Measurements from ENCODE around the gene REEP3.
"Not testable (repeated sequence)": the region's sequence is repeated elsewhere in the genome, so short reads cannot be mapped to it uniquely, and the experiment has no call there.

Gene REEP3

GRCh38 chr10:63642808-63643207, 121.6 kb downstream of the REEP3 start:
- H3K4me2 ChIP-seq: no peak overlapping the region
- H3K4me1 ChIP-seq: peaks cover 35% of the 10 kb centered on the region
- peaks cover 8% of the 10 kb centered on the region; the same call in 1 of the 2 replicates for H3K9me3 ChIP-seq
- no peak overlapping the region for H3K9ac ChIP-seq
- H3K27me3 ChIP-seq: no peaks in the 10 kb centered on the region
- no peaks in the 10 kb centered on the region for H3K36me3 ChIP-seq
- H3K4me3 ChIP-seq: no peak overlapping the region
- no peak overlapping the region for H3K27ac ChIP-seq
- H4K20me1 ChIP-seq: no peaks in the 10 kb centered on the region
- no peak for TF ChIP-seq Cebpa-rat (IDR thresholded peaks at IDR 0.05)

DNA sequence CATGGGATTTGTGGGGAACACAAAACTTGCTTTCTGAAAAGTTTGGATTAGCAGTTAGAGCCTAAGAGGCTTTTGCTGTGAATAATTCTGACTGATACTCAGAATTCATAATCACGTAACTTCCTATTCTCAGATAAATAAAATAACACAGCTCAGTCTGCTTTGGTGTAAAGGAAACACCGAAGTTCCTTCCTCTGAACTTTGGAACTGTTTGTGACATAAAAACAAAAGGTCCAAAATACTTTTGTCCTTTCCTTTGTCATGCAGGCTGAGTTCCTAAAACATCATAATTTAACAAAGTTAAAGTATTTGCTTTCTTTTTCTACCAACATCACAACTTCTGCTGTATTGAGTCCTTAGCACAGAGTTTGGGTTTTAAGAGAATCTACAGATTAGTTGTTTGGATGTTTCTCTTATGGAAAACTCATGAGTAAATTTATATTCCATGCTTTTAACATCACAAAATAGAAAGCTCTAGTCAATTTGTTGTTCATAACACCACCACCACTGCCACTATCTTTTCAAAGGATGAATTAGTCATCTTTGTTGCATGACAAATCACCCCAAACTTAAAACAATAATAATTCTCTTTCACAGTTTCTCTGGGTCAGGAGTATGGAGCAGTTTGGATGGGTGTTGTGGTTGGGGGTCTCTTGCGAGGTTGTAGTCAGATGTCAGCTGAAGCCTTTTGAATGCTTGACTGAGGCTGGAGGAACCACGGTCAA, 123.4 kb downstream of the REEP3 start:
- Histone ChIP-seq H3K4me1 (peaks cover 35% of the 10 kb centered on the region), H3K27me3 (no peaks in the 10 kb centered on the region), H3K9ac (0 out of 2 replicates have a peak overlapping the region, but pooled peaks have one; percentile 40), H4K20me1 (no peaks in the 10 kb centered on the region), H3K27ac (0 out of 2 replicates have a peak overlapping the region, but pooled peaks have one; percentile 50), H3K4me3 (no peak overlapping the region), H3K4me2 (peak overlapping the region; percentile 66), H3K36me3 (no peaks in the 10 kb centered on the region), H3K9me3 (peaks cover 8% of the 10 kb centered on the region; the same call in 1 of the 2 replicates)
- TF ChIP-seq Cebpa-rat (IDR thresholded peaks at IDR 0.05): no peak

DNA sequence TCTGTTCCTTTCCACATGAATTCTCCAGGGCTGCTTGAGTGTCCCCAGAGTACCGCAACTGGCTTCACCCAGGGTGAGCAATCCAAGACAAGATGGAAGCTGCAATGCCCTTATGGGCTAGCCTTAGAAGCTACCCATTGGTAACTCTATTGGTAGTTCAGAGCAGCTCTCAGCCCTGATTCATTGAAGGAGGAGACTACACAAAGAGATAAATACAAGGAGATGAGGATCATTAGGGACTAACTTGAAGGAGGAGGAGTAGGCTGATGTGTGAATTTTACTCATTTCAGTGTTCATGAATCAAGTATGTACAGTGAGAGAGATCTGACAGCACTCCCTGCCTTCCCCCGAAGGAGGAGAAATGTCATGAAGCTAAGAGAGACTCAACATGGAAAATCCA, 124.0 kb downstream of the REEP3 start:
- H3K4me1 ChIP-seq: peaks cover 35% of the 10 kb centered on the region
- H3K9ac ChIP-seq: no peak overlapping the region
- TF ChIP-seq Cebpa-rat (IDR thresholded peaks at IDR 0.05): no peak
- peak overlapping the region; percentile 66 for H3K4me2 ChIP-seq
- peaks cover 8% of the 10 kb centered on the region; the same call in 1 of the 2 replicates for H3K9me3 ChIP-seq
- H3K36me3 ChIP-seq: no peaks in the 10 kb centered on the region
- no peak overlapping the region for H3K27ac ChIP-seq
- H3K4me3 ChIP-seq: no peak overlapping the region
- no peaks in the 10 kb centered on the region for H4K20me1 ChIP-seq
- no peaks in the 10 kb centered on the region for H3K27me3 ChIP-seq

DNA sequence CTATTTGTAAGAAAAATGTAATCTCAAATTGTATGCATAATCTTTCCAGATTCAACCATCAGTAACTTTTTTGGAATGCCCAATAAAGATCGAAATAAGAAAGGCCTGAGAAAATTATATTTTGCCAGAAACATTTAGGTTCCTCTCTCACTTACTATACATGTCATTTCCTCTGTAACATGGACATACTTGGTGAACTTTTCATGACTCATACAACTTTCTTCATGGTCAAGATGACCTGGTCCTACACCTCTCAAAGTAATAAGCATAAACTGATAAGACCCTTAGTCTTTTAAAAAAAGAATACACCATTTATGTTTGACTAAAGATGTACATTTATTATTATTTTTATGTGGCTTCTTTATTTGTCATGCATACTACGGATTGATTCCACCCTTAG, 125.3 kb downstream of the REEP3 start:
- TF ChIP-seq Cebpa-rat (IDR thresholded peaks at IDR 0.05): no peak
- H3K4me1 ChIP-seq: peaks cover 35% of the 10 kb centered on the region
- no peaks in the 10 kb centered on the region for H3K27me3 ChIP-seq
- H3K27ac ChIP-seq: no peak overlapping the region
- peaks cover 8% of the 10 kb centered on the region; the same call in 1 of the 2 replicates for H3K9me3 ChIP-seq
- H4K20me1 ChIP-seq: no peaks in the 10 kb centered on the region
- H3K4me3 ChIP-seq: no peak overlapping the region
- no peak overlapping the region for H3K9ac ChIP-seq
- no peaks in the 10 kb centered on the region for H3K36me3 ChIP-seq
- peak overlapping the region; percentile 12; the same call in 1 of the 2 replicates for H3K4me2 ChIP-seq

GRCh38 chr10:63651864-63652263, 130.7 kb downstream of the REEP3 start:
- peaks cover 3% of the 10 kb centered on the region for H3K4me1 ChIP-seq
- no peaks in the 10 kb centered on the region for H3K27me3 ChIP-seq
- H4K20me1 ChIP-seq: no peaks in the 10 kb centered on the region
- no peak for TF ChIP-seq Cebpa-rat (IDR thresholded peaks at IDR 0.05)
- 0 out of 2 replicates have a peak, but pooled peaks cover 4% of the 10 kb centered on the region for H3K9me3 ChIP-seq
- H3K27ac ChIP-seq: no peak overlapping the region
- no peaks in the 10 kb centered on the region for H3K36me3 ChIP-seq
- no peak overlapping the region for H3K4me2 ChIP-seq
- no peak overlapping the region for H3K4me3 ChIP-seq
- no peak overlapping the region for H3K9ac ChIP-seq

GRCh38 chr10:63653747-63654146, 132.5 kb downstream of the REEP3 start:
- no peak for TF ChIP-seq Cebpa-rat (IDR thresholded peaks at IDR 0.05)
- Histone ChIP-seq H3K9me3 (0 out of 2 replicates have a peak, but pooled peaks cover 4% of the 10 kb centered on the region), H4K20me1 (no peaks in the 10 kb centered on the region), H3K9ac (no peak overlapping the region), H3K27me3 (no peaks in the 10 kb centered on the region), H3K4me1 (no peaks in the 10 kb centered on the region), H3K4me3 (no peak overlapping the region), H3K36me3 (no peaks in the 10 kb centered on the region), H3K4me2 (no peak overlapping the region), H3K27ac (no peak overlapping the region)

DNA sequence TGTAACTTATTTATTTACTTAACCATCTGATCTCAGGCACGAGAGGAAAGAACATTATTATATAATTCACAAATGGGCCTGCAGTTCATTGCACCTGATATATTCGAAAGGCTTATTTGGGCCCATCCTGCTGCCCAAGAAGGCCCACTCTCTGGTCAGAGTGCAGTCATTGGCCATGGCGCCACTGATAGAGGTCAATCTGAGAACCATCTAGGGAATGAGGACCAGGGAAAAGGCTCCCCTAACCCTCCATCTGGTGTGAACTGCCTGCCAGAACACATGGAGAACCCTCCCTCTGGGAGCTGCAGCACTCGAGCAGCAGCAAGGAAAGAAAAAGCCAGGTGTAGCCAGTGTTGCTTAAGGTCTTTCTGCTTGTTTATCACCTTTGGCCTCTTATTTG, 136.6 kb downstream of the REEP3 start:
- no peaks in the 10 kb centered on the region for H3K27me3 ChIP-seq
- no peak overlapping the region for H3K4me3 ChIP-seq

DNA sequence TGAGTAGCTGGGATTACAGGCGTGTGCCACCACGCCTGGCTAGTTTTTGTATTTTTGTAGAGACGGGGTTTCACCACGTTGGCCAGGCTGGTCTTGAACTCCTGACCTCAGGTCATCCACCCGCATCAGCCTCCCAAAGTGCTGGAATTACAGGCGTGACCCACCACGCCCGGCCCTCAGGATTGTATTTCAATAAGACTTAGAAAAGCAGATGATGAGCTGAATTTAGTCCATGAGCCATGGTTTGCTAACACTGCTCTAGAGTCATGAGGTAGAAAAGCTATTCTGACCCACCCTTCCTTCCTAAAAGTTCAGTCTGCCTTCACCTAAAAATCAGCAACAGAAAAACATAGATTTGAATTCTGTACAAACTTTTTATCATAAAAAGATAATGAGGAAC, 139.7 kb downstream of the REEP3 start:
- not testable (repeated sequence) for H3K4me2 ChIP-seq, H3K4me3 ChIP-seq, H3K27ac ChIP-seq, H3K27me3 ChIP-seq, H3K36me3 ChIP-seq, H4K20me1 ChIP-seq, H3K4me1 ChIP-seq, H3K9ac ChIP-seq, H3K9me3 ChIP-seq

More for the DNA sequence above, 136.6 kb downstream of the REEP3 start:
- no peak for TF ChIP-seq Cebpa-rat (IDR thresholded peaks at IDR 0.05)
- no peaks in the 10 kb centered on the region for H3K36me3 ChIP-seq
- no peak overlapping the region for H3K4me2 ChIP-seq
- H4K20me1 ChIP-seq: no peaks in the 10 kb centered on the region
- H3K9me3 ChIP-seq: 0 out of 2 replicates have a peak, but pooled peaks cover 4% of the 10 kb centered on the region
- H3K4me1 ChIP-seq: no peaks in the 10 kb centered on the region
- H3K27ac ChIP-seq: no peak overlapping the region
- no peak overlapping the region for H3K9ac ChIP-seq

- no peak overlapping the region for H3K4me3 ChIP-seq
- H3K36me3 ChIP-seq: no peaks in the 10 kb centered on the region
- H3K27me3 ChIP-seq: no peaks in the 10 kb centered on the region
- H3K4me2 ChIP-seq: no peak overlapping the region
- no peak for TF ChIP-seq Cebpa-rat (IDR thresholded peaks at IDR 0.05)
- no peaks in the 10 kb centered on the region for H3K4me1 ChIP-seq
- H3K9me3 ChIP-seq: no peaks in the 10 kb centered on the region
- H3K27ac ChIP-seq: no peak overlapping the region
- no peaks in the 10 kb centered on the region for H4K20me1 ChIP-seq
- H3K9ac ChIP-seq: no peak overlapping the region
Observed at GRCh38 chr10:63661347-63661746, 140.1 kb downstream of the REEP3 start.

- Histone ChIP-seq H3K4me1 (no peaks in the 10 kb centered on the region), H3K9me3 (no peaks in the 10 kb centered on the region), H3K4me2 (no peak overlapping the region), H3K27ac (no peak overlapping the region), H3K4me3 (no peak overlapping the region), H3K9ac (no peak overlapping the region), H3K36me3 (no peaks in the 10 kb centered on the region), H3K27me3 (no peaks in the 10 kb centered on the region), H4K20me1 (no peaks in the 10 kb centered on the region)
- TF ChIP-seq Cebpa-rat (IDR thresholded peaks at IDR 0.05): no peak
Observed at GRCh38 chr10:63664341-63664885, 143.2 kb downstream of the REEP3 start.

DNA sequence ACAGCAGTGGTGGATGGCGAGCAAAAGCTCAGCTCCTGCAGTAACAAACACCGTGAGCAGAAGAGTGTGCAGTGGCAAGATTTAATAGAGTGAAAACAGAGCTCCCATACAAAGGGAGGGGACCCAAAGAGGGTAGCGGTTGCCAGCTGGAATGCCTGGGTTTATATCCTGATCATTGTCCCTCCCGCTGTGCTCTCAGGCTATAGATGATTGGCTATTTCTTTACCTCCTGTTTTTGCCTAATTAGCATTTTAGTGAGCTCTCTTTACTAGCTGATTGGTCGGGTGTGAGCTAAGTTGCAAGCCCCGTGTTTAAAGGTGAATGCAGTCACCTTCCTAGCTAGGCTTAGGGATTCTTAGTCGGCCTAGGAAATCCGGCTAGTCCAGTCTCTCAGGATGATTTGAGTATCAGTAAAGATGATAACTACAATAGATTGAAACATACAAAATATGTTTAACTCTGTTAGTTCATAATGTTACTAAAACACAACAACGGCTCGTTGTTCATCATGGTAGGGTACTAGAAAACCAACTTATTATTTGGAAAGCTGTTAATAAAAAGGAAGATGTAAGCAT, 143.9 kb downstream of the REEP3 start:
- not testable (repeated sequence) for H3K27me3 ChIP-seq, H3K36me3 ChIP-seq, H3K4me3 ChIP-seq, H3K9me3 ChIP-seq, H3K27ac ChIP-seq, H3K4me1 ChIP-seq, H3K9ac ChIP-seq, H4K20me1 ChIP-seq, H3K4me2 ChIP-seq

All from BLaER1 (cell line).